Medulla oblongata (tissue), 1 donor: ENCODE results near the gene TECPR1.
A peak's percentile ranks its signal among the peaks of the same experiment; 100 is the strongest.
"Not testable (repeated sequence)": the region's sequence is repeated elsewhere in the genome, so short reads cannot be mapped to it uniquely, and the experiment has no call there.

Experiments
- DNase-seq: peaks from one replicate; pipeline ENCODE4 v3.0.0-alpha.2; 2015; ENCODE audit errors: extremely low spot score

Gene TECPR1

DNA sequence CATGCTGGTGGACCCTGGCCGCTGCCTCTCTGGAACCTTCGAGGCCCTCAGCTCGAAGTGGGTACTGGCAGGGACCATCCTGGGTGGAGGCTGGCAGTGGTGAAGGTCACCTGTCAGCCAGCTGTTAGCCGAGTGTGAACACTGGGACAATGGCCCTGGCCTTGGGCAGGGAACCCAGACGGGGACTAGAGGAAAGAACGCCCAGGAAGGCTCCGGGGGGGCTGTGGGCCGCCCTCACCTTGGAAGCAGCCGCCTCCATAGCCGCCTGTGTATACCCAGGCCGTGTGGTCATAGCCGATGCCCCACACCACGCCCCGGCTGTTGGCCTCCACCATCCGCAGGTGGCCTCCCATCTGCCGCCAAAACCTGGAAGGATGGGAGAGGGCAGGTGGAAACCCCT, 23.2 kb downstream of the TECPR1 start:
- DNase-seq: no peak

DNA sequence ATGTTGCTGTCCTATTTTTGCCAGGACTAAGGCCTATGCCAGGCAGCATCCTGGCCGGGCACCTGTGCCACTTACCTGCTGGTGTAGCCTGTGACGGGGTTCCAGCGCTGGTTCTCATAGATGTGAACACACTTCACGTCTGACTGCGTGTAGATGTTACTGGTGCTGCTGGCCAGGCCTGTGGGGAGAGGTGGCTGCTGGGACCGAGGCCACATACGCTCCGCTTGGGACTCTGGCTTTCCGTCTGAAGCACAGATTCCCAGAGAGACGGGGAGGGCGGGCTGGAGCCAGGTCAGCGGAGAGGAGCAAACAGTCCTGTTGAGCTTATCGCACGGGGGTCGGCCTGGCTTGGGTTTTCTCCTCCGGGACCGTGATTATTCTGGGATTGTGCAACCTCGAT, 24.1 kb downstream of the TECPR1 start:
- DNase-seq: no peak

DNA sequence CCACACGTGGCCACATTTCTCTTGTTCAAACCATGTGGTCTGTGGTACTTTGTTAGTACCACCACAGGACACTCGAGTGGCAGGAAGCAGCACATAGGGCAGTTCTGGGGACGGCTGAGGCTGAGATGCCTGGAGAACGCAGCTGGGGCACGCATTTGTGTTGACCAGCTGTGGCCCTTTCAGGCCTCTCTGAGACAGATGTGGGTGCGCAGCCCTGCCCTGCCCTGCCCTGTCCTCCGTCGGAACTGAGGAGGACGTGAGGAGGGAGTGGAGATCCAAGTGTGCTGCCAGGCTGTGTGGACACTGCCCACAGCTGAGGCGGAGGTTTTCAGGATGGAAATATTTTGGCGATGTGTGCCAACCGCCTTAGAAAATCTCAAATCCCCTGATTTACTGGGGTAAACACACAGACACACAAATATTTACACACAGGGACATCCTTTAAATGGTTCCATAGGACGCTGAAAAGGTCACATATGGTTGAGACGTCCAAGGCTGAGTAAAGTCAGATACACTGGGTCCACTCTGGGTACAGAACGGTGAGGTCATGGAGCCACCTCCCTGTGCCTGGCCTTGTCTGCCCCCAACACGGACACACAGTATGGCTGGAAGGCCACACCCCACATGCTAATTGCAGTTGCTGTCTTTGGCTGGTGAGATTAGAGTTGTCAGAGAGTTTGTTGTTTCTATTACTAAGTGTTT, 26.0 kb downstream of the TECPR1 start:
- DNase-seq: no peak

DNA sequence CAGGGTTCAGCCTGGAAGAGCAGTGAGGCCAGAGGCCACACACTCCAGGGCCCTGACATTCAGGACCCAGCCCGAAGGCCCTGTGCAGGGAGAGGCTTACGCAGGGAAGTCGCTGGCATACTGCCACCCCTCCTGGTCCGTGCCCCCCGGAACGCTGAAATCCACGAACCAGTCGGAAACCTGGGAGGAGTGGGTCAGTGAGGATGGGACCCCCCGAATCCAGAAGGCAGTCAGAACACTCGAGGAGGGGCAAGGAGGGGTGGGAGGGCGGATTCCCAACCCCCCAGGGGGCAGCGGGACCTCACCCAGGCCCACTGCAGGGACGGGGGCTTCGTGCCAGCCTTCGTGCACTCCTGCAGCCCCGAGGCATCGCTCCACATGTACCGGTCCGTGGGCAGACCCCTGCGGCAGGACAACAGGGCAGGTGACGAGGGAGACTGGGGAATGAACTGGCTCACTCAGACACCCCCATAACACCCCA, 27.3 kb downstream of the TECPR1 start:
- DNase-seq: no peak

DNA sequence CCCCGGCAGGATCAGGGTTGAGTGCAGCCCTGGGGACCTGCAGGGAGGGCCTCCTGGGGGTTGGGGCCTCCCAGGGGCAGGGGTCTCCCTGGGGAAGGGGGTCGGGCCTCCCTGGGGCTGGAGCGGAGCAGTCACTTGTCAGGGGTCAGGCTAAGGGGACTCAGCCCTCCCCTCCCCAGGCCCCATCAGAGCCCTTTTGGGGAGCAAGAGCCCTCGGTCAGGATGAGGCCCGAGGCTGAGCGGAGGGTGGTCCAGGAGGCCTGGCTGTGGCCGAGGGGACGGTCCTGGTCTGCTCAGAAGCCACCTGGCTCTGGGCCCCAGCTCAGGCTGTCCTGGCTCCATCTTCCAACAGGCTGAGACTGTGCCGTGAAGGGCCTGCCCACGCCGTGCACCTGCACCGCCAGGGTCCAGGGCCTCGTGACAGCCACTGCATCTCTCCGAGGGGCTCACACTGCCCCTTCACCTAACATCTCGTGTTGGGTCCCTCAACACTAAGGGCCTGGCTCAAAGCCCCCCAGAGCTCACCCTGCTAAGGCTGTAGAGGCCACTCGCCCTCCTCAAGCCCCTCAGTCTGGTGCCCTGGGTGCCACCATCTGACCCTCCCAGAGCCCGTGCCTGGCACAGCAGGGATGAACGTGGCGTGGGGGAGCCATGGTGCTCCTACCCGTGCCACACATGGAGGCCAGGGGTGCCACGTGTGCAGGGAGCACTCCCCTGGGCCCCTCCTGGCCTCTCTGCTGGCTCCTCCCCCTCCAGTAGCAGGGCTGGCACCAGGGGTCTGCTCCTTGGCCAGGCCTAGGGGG, 27.9 kb downstream of the TECPR1 start:
- no peak for DNase-seq

DNA sequence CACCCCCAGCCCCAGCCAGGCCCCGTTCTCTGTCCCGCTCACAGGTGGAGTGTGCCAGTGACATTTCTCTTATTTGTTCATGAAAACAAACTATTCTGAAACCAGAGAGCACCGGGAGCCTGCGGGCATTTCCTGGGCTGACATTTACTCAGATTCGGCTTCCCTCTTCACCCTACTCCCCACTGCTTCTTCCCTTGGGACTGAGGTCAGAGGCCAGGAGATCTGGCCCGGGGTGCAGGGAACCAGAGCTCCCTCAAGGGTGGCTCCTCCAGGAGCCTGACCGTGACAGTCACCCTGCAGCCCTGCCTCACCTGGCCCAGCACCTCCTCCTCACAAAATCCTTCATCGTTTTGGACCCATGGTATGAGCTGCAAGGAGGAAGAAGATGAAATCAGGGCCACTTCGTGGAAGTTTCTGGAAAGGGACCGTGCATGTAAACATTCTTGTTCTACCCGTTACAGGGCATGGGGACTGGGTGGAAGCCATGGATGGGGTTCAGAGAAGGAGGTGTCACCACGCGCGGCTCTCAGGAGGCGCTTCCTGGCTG, 28.6 kb downstream of the TECPR1 start:
- no peak for DNase-seq

DNA sequence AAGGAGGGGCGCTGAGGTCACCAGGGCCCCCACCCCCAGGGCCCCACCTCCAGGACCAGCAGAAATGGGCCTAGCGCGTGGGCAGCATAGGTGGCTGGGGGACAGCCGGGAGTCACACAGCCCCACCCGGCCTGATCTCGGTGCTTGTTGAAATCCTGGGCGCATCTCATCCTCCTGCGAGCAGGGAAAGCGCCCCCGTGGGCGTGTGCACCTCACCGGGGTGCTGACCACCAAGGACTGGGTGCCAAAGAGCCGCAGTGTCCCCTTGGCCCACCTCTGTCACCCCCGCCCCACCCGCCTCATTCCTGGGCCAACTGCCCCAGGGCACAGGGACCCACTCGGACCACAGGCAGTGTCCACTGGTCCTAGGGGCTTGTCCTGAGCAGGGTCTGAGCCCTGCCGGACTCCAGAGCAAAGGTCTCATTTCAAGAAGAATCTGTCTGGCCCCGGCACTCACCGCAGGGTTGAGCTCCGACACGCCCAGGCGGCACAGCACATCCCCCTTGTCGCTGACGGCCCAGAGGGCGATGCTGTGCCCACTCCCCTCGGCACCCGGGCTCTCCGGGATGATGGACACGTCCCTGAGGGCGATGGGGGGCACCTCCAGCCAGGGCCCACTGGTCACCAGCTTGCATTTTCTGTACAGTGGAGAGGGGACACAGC, 29.4 kb downstream of the TECPR1 start:
- DNase-seq: no peak

DNA sequence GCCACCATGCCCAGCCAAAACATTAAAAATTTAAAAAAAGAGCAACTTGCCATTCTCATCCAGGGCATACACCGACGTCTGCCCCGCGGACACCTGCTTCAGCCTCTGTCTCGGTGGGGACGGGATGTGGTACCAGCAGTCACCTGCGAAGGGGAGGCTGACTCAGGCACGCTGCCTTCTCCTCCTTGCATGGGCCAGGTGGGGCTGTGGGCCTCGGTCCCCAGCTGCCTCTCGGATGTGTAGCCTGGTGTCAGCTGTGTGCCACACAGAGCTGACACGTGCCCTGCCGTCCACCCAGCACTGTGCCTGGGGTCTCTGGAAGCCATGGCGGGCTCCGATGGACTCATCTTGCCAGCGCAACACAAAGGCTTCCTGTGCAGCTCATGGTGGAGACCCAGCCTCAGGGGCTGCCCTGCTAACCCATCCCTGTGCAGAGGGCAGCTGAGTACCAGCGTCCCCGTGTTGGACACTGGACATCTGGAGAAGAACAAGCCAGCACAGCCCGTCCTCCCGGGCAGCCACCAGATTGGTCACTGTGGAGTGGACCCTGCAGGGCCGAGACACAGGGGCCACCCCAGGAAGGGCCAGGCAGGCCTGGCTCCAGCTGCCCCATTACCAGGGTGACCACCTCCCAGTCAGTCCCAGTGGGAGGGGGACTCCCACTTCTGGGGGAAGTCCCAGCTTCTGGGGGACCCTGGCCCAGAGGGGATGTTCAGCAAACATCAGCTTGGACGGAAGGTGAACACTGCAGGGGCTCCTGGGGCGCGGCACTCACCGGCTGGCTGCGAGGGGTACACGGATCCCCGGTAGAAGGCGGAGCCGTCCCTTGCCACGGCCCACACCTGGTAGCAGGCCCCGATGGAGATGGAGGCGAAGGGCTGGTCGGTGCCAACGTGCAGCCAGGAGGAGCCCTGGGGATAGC, 30.2 kb downstream of the TECPR1 start:
- DNase-seq: no peak

DNA sequence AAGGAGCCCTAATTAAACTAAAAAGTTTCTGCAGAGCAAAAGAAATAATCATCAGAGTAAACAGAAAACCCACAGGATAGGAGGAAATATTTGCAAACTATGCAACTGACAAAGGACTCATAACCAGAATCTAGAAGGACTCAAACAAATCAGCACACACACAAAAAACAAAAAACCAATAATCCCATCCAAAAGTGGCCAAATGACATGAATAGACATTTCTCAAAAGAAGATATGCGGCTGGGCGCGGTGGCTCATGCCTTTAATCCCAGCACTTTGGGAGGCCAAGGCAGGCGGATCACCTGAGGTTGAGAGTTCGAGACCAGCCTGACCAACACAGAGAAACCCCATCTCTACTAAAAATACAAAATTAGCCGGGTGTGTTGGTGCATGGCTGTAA, 32.6 kb downstream of the TECPR1 start:
- DNase-seq: not testable (repeated sequence)

DNA sequence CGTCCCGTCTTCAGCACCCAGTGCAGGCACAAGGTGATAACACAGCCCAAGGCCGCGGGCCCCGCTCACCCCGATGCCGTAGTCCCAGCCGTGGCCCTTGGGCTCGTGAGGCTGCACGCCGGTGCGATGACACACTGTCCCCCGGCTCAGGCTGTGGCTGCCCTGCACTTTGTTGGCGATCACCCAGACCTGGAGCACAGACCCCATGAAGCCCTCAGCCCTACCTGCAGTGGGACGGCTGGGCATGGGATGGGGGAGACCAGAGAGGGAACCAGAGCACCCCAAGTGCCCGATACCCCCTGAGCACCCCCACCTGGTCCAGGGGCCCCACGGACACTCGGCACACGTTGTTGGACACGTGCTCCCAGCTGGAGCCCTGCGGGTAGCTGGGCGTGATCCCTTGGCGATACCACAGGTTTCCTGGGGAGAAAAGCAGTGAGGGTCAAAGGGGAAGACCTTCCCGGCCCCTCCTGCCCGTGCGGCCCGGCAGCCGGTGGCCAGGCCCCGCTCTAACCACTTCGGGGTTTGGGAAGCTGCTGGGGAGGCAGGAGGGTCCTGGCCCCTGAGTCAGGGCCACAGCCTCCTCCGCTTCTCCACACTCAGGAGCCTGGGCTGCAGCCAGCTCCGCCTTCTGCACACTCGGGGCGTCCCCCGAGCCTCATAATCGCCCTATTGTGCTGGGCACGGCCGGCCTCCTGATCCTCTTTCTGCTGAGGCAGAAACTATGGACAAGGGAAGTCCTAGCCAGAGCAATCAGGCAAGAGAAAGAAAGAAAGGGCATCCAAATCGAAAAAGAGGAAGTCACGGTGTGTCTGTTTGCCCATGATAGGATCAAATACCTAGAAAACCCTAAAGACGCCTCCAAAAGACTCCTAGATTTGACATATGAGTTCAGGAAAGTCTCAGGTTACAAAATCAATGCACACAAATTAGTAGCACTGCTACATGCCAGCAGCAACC, 34.1 kb downstream of the TECPR1 start:
- DNase-seq: peak; percentile 89

DNA sequence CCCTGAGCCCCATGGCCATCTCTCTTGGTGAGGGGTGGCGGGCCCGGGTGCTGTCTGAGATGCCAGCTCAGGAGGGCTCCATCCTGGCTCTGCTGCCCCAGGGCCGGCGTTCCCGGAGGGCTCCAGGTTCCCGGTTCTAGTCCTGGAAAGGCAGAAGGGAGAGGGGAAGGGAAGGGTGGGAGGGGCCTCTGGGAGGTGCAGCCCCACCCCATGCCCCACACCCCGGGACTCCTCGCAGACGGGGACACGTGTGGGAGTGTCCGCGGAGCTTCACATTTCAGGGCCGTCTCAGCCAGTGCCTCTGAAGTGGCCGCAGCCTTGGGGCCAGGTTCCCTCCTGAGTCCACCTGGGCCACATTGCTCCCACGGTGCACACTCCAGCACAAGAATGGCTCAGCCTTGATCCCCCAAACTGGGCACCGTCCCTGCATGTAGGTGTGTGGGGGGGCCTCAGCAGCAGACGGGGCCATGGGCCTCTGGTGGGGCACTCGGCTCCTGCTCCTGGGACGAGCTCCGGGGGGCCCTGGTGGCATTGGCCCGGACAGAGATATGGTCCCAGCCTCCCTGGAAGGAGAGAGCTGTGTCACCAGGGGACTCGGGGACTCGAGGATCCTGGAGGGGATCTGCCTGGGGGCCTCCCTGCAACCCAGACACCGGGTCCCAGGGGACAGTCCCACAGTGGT, 35.0 kb downstream of the TECPR1 start:
- no peak for DNase-seq

DNA sequence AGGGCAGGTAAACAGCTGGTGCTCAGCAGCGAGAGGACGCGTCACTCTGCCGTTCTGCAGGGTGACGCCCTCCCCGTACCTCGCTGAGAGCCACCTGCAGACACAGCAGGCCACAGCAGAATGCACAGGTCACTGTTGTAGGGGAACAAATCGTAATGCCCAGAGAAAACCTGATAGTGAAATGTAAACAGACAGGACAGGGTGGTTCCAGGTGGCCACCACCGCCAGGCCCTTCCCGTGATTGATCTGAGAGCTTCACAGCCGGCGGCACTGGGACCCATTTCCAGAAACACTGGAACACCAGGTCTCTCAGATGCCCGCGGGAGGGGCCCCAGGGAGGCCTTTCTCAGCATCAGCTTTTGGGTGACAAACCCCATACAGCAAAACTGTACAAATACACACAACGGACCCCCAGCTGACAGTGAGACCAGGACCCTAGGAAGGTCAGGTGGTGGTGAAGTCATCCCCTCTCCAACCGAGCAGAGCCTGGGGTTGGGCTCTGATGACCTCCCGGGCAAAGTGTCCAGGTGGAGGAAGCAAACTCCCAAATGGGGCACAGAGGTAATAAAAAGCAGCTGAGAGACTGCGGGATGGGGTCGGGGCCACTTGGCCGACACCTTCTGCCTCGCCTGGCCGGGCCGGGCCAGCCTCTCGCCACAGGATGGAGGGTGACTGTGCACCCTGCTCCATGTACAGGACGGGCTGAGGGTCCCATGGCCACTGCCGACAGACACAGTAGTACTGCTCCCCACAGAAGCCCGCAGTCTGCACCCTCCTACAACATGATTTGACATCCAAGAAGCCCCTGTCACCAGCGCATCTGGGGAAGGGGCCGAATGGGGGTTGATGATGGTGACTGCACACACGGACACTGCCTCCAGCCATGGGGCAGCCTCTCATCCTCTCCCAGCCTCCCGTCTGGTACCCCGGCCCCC, 36.2 kb downstream of the TECPR1 start:
- DNase-seq: no peak

DNA sequence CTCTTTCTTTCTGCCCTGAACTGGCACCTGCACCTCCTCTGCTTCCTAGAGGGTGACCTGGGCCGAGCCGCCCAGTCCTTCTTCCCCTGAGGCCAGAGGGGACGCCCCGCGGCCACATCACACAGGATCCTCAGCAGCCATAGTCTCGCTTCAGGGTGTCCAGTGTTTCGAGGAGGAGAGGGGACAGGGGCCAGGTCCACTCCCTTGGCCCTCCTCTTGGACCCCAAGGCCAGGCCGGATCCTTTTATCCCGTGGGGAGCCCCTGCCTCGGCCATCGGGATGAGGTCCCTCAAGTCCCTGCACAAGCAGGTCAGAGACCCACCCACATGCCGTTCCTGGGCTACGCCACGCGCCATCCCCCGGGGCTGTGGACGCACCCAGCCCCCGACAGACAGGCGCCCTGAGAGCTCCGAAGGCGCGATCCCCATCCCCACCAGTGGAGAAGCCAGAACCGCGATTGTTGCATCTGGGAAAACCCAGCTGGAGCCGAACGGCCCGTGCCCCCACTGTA, 37.2 kb downstream of the TECPR1 start:
- no peak for DNase-seq

DNA sequence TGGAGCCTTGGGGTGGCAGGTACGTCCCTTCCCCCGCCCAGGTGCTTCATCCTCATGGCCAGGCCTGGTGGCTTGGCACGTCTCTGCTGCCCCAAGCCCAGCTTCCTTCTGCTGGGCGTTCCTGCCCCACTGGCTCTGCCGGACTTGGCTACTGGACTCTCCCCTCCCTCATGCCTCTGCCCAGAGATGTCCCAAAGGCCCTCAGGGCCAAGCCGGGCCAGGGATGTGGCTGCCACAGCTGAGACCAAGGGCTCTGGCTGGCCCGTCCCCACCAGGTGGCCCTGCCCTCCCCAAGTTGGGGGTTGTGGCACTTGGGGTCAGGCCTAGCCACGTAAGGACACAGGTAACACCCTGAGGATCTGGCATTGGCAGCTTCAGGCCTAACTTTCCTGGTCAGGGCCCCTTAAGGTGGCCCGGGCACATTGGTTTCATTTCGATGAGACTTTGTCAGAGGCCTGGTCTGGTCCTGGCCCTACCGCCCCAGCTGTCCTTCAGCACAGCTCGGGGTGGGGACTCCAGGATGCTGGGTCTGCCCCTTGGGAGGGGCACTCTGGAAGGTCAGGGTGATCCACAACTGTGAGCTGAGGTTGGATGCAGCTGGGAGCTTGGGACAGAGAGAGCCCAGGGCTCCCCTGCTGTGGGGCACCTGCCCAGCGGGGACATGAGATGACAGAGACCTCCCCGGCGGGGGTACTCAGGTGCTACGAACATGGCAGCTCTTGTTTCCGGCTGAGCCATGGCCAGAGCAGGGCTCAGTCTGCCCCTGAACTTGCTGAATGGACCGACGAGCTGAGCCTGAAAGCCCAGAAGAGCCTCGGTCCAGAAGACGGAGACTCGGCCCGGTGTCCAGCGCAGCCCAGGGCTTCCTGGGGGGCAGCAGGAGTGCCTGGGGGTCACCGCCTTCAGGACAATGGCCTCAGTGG, 37.9 kb downstream of the TECPR1 start:
- no peak for DNase-seq

DNA sequence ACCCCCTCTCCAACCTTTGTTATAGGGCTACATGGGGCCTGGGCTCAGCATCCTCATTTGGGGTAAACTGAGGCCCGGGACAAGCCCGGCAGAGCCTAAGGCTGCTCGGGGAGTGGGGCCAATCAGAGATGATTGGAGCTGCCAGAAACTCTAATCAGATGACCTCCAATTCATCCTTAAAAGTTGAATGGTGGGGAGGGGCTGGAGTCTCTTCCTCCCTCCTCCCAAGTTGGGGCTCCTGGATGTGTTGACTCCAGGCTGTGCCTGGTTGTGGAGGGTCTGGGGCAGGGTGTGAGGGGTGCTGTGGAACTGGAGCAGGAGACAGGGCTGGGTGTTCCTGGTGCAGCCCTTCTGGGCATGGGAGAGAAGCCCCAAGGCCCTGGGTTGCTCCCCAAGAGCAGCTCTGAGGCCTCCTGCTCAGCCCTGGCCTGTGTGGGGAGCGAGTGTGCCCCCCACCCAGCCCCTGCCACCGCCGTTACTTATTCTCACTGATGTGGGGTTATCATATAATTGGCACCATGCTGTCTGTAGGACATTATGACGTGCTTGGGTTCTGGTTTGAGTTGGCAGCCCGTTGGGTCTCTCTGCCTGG, 38.6 kb downstream of the TECPR1 start:
- no peak for DNase-seq

DNA sequence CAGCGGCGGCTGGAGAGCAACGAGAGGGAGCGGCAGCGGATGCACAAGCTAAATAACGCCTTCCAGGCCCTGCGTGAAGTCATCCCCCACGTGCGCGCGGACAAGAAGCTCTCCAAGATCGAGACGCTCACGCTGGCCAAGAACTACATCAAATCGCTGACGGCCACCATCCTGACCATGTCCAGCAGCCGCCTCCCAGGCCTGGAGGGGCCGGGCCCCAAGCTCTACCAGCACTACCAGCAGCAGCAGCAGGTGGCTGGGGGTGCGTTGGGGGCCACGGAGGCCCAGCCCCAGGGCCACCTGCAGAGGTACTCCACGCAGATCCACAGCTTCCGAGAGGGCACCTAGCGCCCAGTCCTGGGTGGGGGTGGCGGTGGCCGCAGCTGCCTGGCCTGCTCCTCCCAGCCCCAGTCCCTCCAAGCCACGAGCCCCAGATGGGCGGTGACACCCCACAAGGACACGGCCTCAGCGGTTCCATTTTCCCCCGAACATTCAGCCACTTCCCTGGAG, 39.4 kb downstream of the TECPR1 start:
- no peak for DNase-seq
